Measurements from ENCODE around the gene C13orf42. TPM values are rescaled to one million over a fixed set of nuclear protein-coding genes. Genes with fewer than 3 reads are reported as not detected.
A peak's percentile ranks its signal among the peaks of the same experiment; 100 is the strongest.

Gene C13orf42
- total RNA-seq, 2 donors from 2014 or later = not detected

GRCh38 chr13:51070005-51070649 lies 40.9 kb downstream of the C13orf42 start:
- intact Hi-C loops (cut with DNase I, micrococcal nuclease) = no loop called here
- ATAC-seq (peak; percentile 92), DNase-seq (peak; percentile 60 to 87)

- ATAC-seq (no peak), DNase-seq (no peak)
- intact Hi-C loops (cut with DNase I, micrococcal nuclease) = loop anchor here in 1 of 2 donors (10.0 kb wide), 1 partner anchor 1094 kb away; no protein-coding TSS in a partner anchor
These were observed 42.6 kb downstream of the C13orf42 start for GRCh38 chr13:51068501-51068900.

- intact Hi-C loops (cut with DNase I, micrococcal nuclease) = loop anchor here in 1 of 2 donors (10.0 kb wide), 1 partner anchor 1093 kb away; no protein-coding TSS in a partner anchor
- DNase-seq = no peak
- ATAC-seq = no peak
These were observed 43.4 kb downstream of the C13orf42 start for GRCh38 chr13:51067706-51068105.

GRCh38 chr13:51067210-51067701 lies 43.8 kb downstream of the C13orf42 start:
- DNase-seq = no peak
- intact Hi-C loops (cut with DNase I, micrococcal nuclease) = loop anchor here in 1 of 2 donors (10.0 kb wide), 1 partner anchor 1092 kb away; no protein-coding TSS in a partner anchor

GRCh38 chr13:51066091-51066831 lies 44.8 kb downstream of the C13orf42 start:
- DNase-seq = no peak
- intact Hi-C loops (cut with DNase I, micrococcal nuclease) = loop anchor here in 1 of 2 donors (10.0 kb wide), 1 partner anchor 1091 kb away; no protein-coding TSS in a partner anchor
- ATAC-seq = no peak

More at GRCh38 chr13:51067210-51067701, 43.8 kb downstream of the C13orf42 start:
- ATAC-seq = no peak

- no peak for DNase-seq
- no peak for ATAC-seq
- intact Hi-C loops (cut with DNase I, micrococcal nuclease) = loop anchor here in 1 of 2 donors (10.0 kb wide), 1 partner anchor 1091 kb away; no protein-coding TSS in a partner anchor
These were observed 45.5 kb downstream of the C13orf42 start for GRCh38 chr13:51065372-51066090.

GRCh38 chr13:51064753-51065152 lies 46.3 kb downstream of the C13orf42 start:
- intact Hi-C loops (cut with DNase I, micrococcal nuclease) = loop anchor here in 1 of 2 donors (10.0 kb wide), 1 partner anchor 1090 kb away; no protein-coding TSS in a partner anchor
- DNase-seq (no peak), ATAC-seq (no peak)

GRCh38 chr13:51063909-51064308 lies 47.2 kb downstream of the C13orf42 start:
- ATAC-seq (no peak), DNase-seq (no peak)
- intact Hi-C loops (cut with DNase I, micrococcal nuclease) = loop anchor here in 1 of 2 donors (10.0 kb wide), 1 partner anchor 1089 kb away; no protein-coding TSS in a partner anchor

GRCh38 chr13:51058461-51059167 lies 52.5 kb downstream of the C13orf42 start:
- intact Hi-C loops (cut with DNase I, micrococcal nuclease) = no loop called here
- DNase-seq = no peak
- no peak for ATAC-seq

- intact Hi-C loops (cut with DNase I, micrococcal nuclease) = no loop called here
- DNase-seq (no peak), ATAC-seq (no peak)
These were observed 53.2 kb downstream of the C13orf42 start for GRCh38 chr13:51057906-51058305.

- intact Hi-C loops (cut with DNase I, micrococcal nuclease) = no loop called here
- no peak for ATAC-seq
These were observed 54.1 kb downstream of the C13orf42 start for GRCh38 chr13:51057001-51057400.

GRCh38 chr13:51052581-51052980 lies 58.5 kb downstream of the C13orf42 start:
- ATAC-seq (no peak), DNase-seq (no peak)
- intact Hi-C loops (cut with DNase I, micrococcal nuclease) = no loop called here

More at GRCh38 chr13:51057001-51057400, 54.1 kb downstream of the C13orf42 start:
- DNase-seq = no peak

- no peak for ATAC-seq
- DNase-seq = no peak
- intact Hi-C loops (cut with DNase I, micrococcal nuclease) = no loop called here
These were observed 60.8 kb downstream of the C13orf42 start for GRCh38 chr13:51050021-51050830.

- ATAC-seq (no peak), DNase-seq (no peak)
- intact Hi-C loops (cut with DNase I, micrococcal nuclease) = no loop called here
These were observed 62.5 kb downstream of the C13orf42 start for GRCh38 chr13:51048616-51049015.

GRCh38 chr13:51048166-51048461 lies 63.0 kb downstream of the C13orf42 start:
- intact Hi-C loops (cut with DNase I, micrococcal nuclease) = no loop called here
- ATAC-seq = no peak
- no peak for DNase-seq

- DNase-seq (no peak), ATAC-seq (no peak)
- intact Hi-C loops (cut with DNase I, micrococcal nuclease) = no loop called here
These were observed 63.5 kb downstream of the C13orf42 start for GRCh38 chr13:51047434-51048165.

- intact Hi-C loops (cut with DNase I, micrococcal nuclease) = no loop called here
- DNase-seq (no peak), ATAC-seq (no peak)
These were observed 65.6 kb downstream of the C13orf42 start for GRCh38 chr13:51045451-51045850.

All from left colon (tissue), 2 donors.